Measurements from ENCODE around the gene ANXA8.

Gene ANXA8

GRCh38 chr10:47447209-47447608, 36.7 kb downstream of the ANXA8 start:
- DNase-seq (ENCODE audit: low spot score), result no peak

GRCh38 chr10:47445720-47446119, 38.2 kb downstream of the ANXA8 start:
- DNase-seq (ENCODE audit: low spot score), result no peak

GRCh38 chr10:47444047-47444446, 39.9 kb downstream of the ANXA8 start:
- no peak for DNase-seq (ENCODE audit: low spot score)

- no peak for DNase-seq (ENCODE audit: low spot score)
Observed at GRCh38 chr10:47443145-47443544, 40.8 kb downstream of the ANXA8 start.

- DNase-seq (ENCODE audit: low spot score), result no peak
Observed at GRCh38 chr10:47442351-47442750, 41.6 kb downstream of the ANXA8 start.

- no peak for DNase-seq (ENCODE audit: low spot score)
Observed at GRCh38 chr10:47441938-47442337, 42.0 kb downstream of the ANXA8 start.

- no peak for DNase-seq (ENCODE audit: low spot score)
Observed at GRCh38 chr10:47440207-47440606, 43.7 kb downstream of the ANXA8 start.

GRCh38 chr10:47438857-47439474, 44.9 kb downstream of the ANXA8 start:
- DNase-seq (ENCODE audit: low spot score), result no peak

- no peak for DNase-seq (ENCODE audit: low spot score)
Observed at GRCh38 chr10:47435081-47435480, 48.8 kb downstream of the ANXA8 start.

- no peak for DNase-seq (ENCODE audit: low spot score)
Observed at GRCh38 chr10:47425813-47426419, 58.0 kb downstream of the ANXA8 start.

- DNase-seq (ENCODE audit: low spot score), result no peak
Observed at GRCh38 chr10:47424231-47424630, 59.7 kb downstream of the ANXA8 start.

GRCh38 chr10:47423476-47423875, 60.4 kb downstream of the ANXA8 start:
- DNase-seq (ENCODE audit: low spot score), result no peak

GRCh38 chr10:47421057-47421952, 62.6 kb downstream of the ANXA8 start:
- no peak for DNase-seq (ENCODE audit: low spot score)

- no peak for DNase-seq (ENCODE audit: low spot score)
Observed at GRCh38 chr10:47420305-47421056, 63.4 kb downstream of the ANXA8 start.

- no peak for DNase-seq (ENCODE audit: low spot score)
Observed at GRCh38 chr10:47419421-47419820, 64.5 kb downstream of the ANXA8 start.

- no peak for DNase-seq (ENCODE audit: low spot score)
Observed at GRCh38 chr10:47418966-47419365, 64.9 kb downstream of the ANXA8 start.

- no peak for DNase-seq (ENCODE audit: low spot score)
Observed at GRCh38 chr10:47418321-47418720, 65.6 kb downstream of the ANXA8 start.

All from CD4-positive, alpha-beta T cell treated with Interleukin-6 at 100 ng/mL for 8 hours (primary cell).